Measurements from ENCODE around the gene PUDP. TPM values are rescaled to one million over a fixed set of nuclear protein-coding genes. Genes with fewer than 3 reads are reported as not detected.
"Not testable (repeated sequence)": the region's sequence is repeated elsewhere in the genome, so short reads cannot be mapped to it uniquely, and the experiment has no call there.

Gene PUDP
- total RNA-seq, 4 donors from 2014 or later: 7.2 to 31.2 (median 22.8) TPM

DNA sequence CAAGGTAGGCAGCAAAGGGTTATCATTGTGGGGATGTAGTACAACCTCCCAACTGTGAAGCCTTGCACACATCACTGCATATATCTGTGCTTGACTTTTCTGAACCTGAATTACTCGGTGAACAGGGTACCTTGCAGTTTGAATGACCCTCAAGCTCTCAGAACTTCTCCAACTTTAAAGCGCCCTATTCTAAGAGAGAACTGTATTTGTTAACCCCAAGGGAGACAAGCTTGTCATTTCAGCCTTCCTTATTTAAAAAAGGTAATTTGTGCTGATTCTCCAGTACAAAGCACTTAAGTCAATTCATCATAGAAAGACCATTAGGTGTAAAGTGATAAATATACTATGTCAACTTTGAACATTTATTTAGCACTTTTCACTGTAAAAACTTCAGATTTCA is 122.5 kb downstream of the PUDP start:
- in situ Hi-C loops (cut with MboI; ENCODE audit: low sequenced_read_pairs in 4 of 4): no loop called here
- Histone ChIP-seq H3K9me3 (no peaks in the 10 kb centered on the region), H3K4me3 (no peak overlapping the region), H3K27me3 (no peaks in the 10 kb centered on the region), H3K36me3 (no peaks in the 10 kb centered on the region), H3K4me1 (no peaks in the 10 kb centered on the region), H3K27ac (no peak overlapping the region)
- intact Hi-C loops (cut with DNase I; ENCODE audit: low total_unique reads): no loop called here
- TF ChIP-seq, protein P1, sequence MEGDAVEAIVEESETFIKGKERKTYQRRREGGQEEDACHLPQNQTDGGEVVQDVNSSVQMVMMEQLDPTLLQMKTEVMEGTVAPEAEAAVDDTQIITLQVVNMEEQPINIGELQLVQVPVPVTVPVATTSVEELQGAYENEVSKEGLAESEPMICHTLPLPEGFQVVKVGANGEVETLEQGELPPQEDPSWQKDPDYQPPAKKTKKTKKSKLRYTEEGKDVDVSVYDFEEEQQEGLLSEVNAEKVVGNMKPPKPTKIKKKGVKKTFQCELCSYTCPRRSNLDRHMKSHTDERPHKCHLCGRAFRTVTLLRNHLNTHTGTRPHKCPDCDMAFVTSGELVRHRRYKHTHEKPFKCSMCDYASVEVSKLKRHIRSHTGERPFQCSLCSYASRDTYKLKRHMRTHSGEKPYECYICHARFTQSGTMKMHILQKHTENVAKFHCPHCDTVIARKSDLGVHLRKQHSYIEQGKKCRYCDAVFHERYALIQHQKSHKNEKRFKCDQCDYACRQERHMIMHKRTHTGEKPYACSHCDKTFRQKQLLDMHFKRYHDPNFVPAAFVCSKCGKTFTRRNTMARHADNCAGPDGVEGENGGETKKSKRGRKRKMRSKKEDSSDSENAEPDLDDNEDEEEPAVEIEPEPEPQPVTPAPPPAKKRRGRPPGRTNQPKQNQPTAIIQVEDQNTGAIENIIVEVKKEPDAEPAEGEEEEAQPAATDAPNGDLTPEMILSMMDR (IDR thresholded peaks at IDR 0.05 in 4 of 5, conservative IDR thresholded peaks at IDR 0.05 in 1 of 5): no peak
- no peak for DNase-seq
- ATAC-seq: no peak

DNA sequence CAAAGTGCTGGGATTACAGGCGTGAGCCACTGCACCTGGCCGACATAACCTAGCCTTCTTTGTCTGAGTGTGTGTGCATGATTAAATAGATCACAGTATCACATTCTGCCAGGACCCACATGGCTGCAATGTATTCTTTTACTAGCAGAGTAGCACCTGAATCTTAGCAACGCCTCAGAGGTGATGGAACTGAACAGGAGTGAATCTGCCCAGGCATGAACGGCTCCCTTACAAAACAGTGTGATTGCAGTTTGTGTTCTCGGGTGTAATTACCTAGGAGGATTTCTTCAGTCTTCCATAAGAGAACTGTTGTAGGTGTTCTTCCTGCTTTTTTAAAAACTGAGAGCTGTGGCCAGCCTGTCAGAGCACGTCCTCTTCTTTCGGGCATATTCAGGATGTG is 123.1 kb downstream of the PUDP start:
- TF ChIP-seq POLR2A (IDR thresholded peaks at IDR 0.05): no peak
- TF ChIP-seq, protein P1 (IDR thresholded peaks at IDR 0.05 in 4 of 5, conservative IDR thresholded peaks at IDR 0.05 in 1 of 5): no peak
- no peak overlapping the region for H3K27ac ChIP-seq
- no peaks in the 10 kb centered on the region for H3K27me3 ChIP-seq
- in situ Hi-C loops (cut with MboI; ENCODE audit: low sequenced_read_pairs in 4 of 4) (no loop called here), intact Hi-C loops (cut with DNase I; ENCODE audit: low total_unique reads) (no loop called here)
- H3K36me3 ChIP-seq: no peaks in the 10 kb centered on the region
- no peak overlapping the region for H3K4me3 ChIP-seq
- H3K4me1 ChIP-seq: no peaks in the 10 kb centered on the region
- DNase-seq: no peak
- no peaks in the 10 kb centered on the region for H3K9me3 ChIP-seq
- ATAC-seq: no peak

DNA sequence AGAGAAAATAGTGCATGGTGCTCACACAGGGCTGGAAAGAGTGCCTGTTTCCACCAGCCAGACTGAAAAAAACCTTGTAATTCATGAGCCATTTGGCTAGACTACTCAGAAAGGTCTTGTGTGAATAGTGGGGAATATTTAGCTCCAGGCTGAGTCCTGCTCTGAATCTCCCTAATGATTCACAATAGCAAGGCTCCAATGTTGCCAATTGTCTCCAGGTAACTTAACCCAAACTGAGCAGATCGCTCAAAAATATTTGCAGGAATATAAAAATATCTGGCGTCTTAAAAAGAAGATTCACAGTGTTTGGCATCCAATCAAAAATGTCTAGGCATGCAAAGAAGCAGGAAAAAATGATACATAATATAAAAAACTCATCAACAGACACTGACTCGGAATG is 125.0 kb downstream of the PUDP start:
- H3K4me1 ChIP-seq; H3K27ac ChIP-seq; intact Hi-C loops (cut with DNase I; ENCODE audit: low total_unique reads); H3K9me3 ChIP-seq; H3K4me3 ChIP-seq; H3K36me3 ChIP-seq; DNase-seq; ATAC-seq; in situ Hi-C loops (cut with MboI; ENCODE audit: low sequenced_read_pairs in 4 of 4); H3K27me3 ChIP-seq: not testable (repeated sequence)

DNA sequence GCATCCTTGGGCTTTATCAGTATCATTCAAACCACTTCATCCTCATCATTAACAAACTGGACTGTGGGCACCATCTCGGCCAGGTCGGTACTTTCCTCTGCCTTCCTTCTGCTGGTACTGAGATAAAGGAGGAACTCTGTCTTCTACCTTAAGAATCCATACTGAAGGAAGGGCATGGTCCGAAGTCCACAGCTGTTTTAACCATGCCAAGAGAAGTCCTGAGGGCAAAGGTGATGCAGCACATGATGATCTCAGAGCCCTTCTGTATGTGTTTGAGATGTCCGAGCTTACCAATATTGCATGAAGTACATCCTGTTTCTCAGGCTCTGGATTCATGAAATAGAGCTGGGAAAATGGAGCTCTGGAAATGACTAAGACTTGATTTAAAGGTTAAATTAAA is 126.0 kb downstream of the PUDP start:
- intact Hi-C loops (cut with DNase I; ENCODE audit: low total_unique reads) (no loop called here), in situ Hi-C loops (cut with MboI; ENCODE audit: low sequenced_read_pairs in 4 of 4) (no loop called here)
- H3K9me3 ChIP-seq: no peaks in the 10 kb centered on the region
- no peaks in the 10 kb centered on the region for H3K36me3 ChIP-seq
- H3K27me3 ChIP-seq: no peaks in the 10 kb centered on the region
- H3K4me1 ChIP-seq: no peaks in the 10 kb centered on the region
- no peak overlapping the region for H3K4me3 ChIP-seq
- ATAC-seq: no peak
- no peak overlapping the region for H3K27ac ChIP-seq
- TF ChIP-seq POLR2A (IDR thresholded peaks at IDR 0.05): no peak
- TF ChIP-seq, protein P1 (IDR thresholded peaks at IDR 0.05 in 4 of 5, conservative IDR thresholded peaks at IDR 0.05 in 1 of 5): no peak
- DNase-seq: no peak

DNA sequence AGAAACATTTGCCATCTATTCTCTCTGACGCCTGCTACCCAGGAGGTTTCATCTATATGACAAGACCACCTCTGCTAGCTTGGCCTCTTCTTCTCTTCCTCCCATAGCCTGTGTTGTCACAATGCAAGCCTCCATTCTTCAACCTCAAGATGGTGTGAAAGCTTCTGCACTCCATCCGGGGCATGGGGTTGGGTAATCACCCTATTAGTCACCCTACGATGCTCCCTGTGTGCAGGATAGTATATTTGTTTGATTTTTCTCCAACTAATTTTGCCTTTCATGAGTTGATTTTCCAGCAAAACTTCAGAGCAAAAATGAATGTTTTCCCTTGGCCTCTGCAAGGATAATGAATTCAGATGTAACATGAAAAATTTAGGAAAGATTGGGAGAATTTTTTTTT is 128.4 kb downstream of the PUDP start:
- Histone ChIP-seq H3K9me3 (no peaks in the 10 kb centered on the region), H3K36me3 (no peaks in the 10 kb centered on the region), H3K27me3 (no peaks in the 10 kb centered on the region), H3K27ac (no peak overlapping the region), H3K4me1 (no peaks in the 10 kb centered on the region), H3K4me3 (no peak overlapping the region)
- in situ Hi-C loops (cut with MboI; ENCODE audit: low sequenced_read_pairs in 4 of 4) (no loop called here), intact Hi-C loops (cut with DNase I; ENCODE audit: low total_unique reads) (no loop called here)
- ATAC-seq: no peak
- TF ChIP-seq, protein P1 (IDR thresholded peaks at IDR 0.05 in 4 of 5, conservative IDR thresholded peaks at IDR 0.05 in 1 of 5): no peak
- no peak for TF ChIP-seq POLR2A (IDR thresholded peaks at IDR 0.05)
- DNase-seq: no peak

DNA sequence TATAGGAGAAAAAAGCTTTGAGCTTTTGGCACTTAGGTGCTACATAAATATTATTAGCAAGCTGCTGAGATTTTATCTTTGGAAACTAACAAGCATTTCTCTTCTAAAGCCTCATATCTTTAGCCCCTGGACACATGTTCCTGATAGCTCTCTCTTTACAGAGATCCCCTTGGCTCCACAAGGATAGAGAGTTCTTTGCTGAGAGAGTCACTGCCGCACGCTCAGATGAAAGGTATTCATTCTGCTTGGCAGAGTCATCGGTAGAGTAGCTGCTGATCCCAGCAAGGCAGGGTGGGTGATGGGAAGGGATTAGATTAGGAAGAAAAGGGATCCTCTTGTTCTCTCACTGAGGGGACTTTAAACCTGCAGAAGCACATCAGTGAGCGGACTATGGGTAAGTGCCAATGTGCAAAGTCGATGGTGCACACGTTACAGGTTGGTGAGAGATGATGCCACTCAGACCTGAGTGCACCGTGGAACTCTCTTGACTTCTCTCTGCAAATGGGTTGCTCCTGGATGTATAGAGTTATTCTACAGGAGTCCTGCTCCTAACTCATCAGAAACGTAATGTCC is 135.6 kb downstream of the PUDP start:
- H3K36me3 ChIP-seq; H3K27ac ChIP-seq; H3K4me1 ChIP-seq; ATAC-seq; in situ Hi-C loops (cut with MboI; ENCODE audit: low sequenced_read_pairs in 4 of 4); DNase-seq; H3K27me3 ChIP-seq; H3K4me3 ChIP-seq; H3K9me3 ChIP-seq; intact Hi-C loops (cut with DNase I; ENCODE audit: low total_unique reads): not testable (repeated sequence)

DNA sequence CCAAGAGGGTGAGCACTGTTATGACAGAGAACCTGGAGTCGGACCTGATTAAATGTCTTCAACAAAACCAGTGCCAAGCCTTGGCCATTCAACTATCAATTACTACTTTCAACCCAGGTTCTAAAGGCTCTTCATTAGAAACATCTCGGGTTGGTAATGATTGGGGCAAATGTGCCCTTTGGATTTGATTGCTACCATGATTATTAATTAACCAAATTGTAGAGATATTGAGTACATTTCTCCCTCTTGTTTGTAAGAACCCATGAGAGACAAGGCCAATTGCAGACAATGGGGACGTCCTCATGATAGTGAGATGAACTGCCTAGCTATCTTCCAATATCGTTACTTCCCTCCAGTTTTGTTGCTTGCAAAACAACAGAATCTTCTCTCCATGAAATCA is 137.1 kb downstream of the PUDP start:
- in situ Hi-C loops (cut with MboI; ENCODE audit: low sequenced_read_pairs in 4 of 4); H3K9me3 ChIP-seq; H3K27ac ChIP-seq; intact Hi-C loops (cut with DNase I; ENCODE audit: low total_unique reads); H3K27me3 ChIP-seq; H3K36me3 ChIP-seq; H3K4me1 ChIP-seq; ATAC-seq; DNase-seq; H3K4me3 ChIP-seq: not testable (repeated sequence)

DNA sequence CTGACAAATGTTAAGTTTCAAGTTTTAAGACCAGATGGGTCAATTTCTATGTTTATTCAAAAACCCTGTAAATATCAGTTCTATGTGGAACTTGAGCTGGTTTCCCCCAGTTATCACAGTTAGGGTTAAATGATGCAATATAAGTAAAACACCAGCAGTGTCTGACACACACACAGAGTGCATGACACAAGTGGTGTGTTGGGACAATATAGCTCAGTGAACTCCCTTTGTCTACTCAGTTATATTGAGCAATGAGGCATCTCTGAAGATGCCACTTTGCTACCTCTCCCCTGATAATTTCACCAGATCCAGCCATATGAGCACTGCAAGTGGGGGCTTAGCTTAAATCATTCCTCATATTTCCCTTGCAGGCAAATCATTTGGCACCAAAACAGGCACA is 140.6 kb downstream of the PUDP start:
- H3K36me3 ChIP-seq; H3K27ac ChIP-seq; DNase-seq; in situ Hi-C loops (cut with MboI; ENCODE audit: low sequenced_read_pairs in 4 of 4); H3K4me1 ChIP-seq; H3K9me3 ChIP-seq; intact Hi-C loops (cut with DNase I; ENCODE audit: low total_unique reads); ATAC-seq; H3K4me3 ChIP-seq; H3K27me3 ChIP-seq: not testable (repeated sequence)

Data from gastrocnemius medialis (tissue), 4 donors.